ENCODE measurements around the gene C17orf107. TPM values are rescaled to one million over a fixed set of nuclear protein-coding genes. Genes with fewer than 3 reads are reported as not detected.

The C17orf107 gene
- total RNA-seq, 1 experiment from 2014 or later = 2.7 TPM

DNA sequence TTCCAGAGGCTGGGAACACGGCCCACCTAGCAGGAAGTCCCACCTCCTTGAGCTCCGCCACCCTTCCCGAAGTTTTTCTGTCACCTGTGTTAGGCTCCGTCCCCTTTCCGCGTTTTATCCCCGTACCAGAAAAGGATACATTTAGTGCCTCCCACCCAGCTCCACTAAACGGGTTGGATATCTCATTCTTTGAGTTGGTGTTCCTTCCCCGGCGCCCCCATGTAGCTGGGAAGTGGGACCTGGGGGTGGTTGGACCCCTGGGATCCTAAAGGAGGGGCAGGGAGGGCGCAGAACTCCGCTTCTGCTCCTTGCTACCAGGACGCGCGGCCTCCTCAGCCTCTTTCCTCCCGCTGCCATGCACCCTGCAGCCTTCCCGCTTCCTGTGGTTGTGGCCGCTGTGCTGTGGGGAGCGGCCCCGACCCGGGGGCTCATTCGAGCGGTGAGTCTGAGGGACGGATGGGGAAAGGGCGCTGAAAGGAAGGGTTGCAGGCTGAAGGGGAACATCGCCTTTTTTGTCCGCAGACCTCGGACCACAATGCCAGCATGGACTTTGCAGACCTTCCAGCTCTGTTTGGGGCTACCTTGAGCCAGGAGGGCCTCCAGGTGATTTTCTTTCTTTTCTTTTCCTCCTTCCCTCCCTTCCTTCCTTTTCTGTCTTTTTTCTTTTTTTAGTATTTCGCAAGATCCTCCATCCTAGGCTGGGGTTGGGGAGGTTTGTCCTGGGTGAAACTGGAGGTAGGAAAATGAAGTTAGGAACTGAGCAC is 41.4 kb downstream of the C17orf107 start:
- peak overlapping the region; percentile 94 for H3K27ac ChIP-seq (ENCODE audit: low read depth, low read length, poor library complexity, severe bottlenecking)
- ChIA-PET POLR2A (ENCODE audit: low non-redundant PET) (interaction anchor here (0.5 to 0.6 kb wide), 2 partner anchors 95 to 439 kb away, joined by 4 to 7 read pairs; partner anchors contain the start of gene SLC52A1), CTCF (interaction anchor here (0.5 kb wide), 1 partner anchor 8 kb away, joined by 4 read pairs; the partner anchor contains the start of gene PFN1)
- TSS peak; percentile 79 for BruUV-seq (replicated peaks)
- intact Hi-C loops (cut with micrococcal nuclease; ENCODE audit: unreplicated experiment) = no loop called here
- H3K4me1 ChIP-seq (ENCODE audit: insufficient read depth, low read length, poor library complexity, severe bottlenecking) = peaks cover 30% of the 10 kb centered on the region
- TF ChIP-seq, protein P1, sequence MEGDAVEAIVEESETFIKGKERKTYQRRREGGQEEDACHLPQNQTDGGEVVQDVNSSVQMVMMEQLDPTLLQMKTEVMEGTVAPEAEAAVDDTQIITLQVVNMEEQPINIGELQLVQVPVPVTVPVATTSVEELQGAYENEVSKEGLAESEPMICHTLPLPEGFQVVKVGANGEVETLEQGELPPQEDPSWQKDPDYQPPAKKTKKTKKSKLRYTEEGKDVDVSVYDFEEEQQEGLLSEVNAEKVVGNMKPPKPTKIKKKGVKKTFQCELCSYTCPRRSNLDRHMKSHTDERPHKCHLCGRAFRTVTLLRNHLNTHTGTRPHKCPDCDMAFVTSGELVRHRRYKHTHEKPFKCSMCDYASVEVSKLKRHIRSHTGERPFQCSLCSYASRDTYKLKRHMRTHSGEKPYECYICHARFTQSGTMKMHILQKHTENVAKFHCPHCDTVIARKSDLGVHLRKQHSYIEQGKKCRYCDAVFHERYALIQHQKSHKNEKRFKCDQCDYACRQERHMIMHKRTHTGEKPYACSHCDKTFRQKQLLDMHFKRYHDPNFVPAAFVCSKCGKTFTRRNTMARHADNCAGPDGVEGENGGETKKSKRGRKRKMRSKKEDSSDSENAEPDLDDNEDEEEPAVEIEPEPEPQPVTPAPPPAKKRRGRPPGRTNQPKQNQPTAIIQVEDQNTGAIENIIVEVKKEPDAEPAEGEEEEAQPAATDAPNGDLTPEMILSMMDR (conservative IDR thresholded peaks at IDR 0.05; ENCODE audit: low read depth, low read length) = no peak
- TF ChIP-seq EZH2 (IDR thresholded peaks at IDR 0.05; ENCODE audit: borderline replicate concordance, low read depth, low read length, poor library complexity, severe bottlenecking) = no peak
- DNase-seq (ENCODE audit: low spot score) = no peak
- no peaks in the 10 kb centered on the region for H3K27me3 ChIP-seq (replicated peaks; ENCODE audit: insufficient read depth, low read depth, low read length, poor library complexity)
- H3K9me3 ChIP-seq (ENCODE audit: low read depth, low read length, poor library complexity, severe bottlenecking) = no peaks in the 10 kb centered on the region
- peak overlapping the region; percentile 75 for H3K4me3 ChIP-seq (ENCODE audit: low read depth, low read length, poor library complexity, severe bottlenecking)
- H3K36me3 ChIP-seq (ENCODE audit: insufficient read depth, low read length, poor library complexity, severe bottlenecking) = peaks cover 47% of the 10 kb centered on the region

GRCh38 chr17:4941319-4941610 is 41.9 kb downstream of the C17orf107 start:
- H3K36me3 ChIP-seq (ENCODE audit: insufficient read depth, low read length, poor library complexity, severe bottlenecking) = peaks cover 52% of the 10 kb centered on the region
- CTCF ChIA-PET = no interaction called here

DNA sequence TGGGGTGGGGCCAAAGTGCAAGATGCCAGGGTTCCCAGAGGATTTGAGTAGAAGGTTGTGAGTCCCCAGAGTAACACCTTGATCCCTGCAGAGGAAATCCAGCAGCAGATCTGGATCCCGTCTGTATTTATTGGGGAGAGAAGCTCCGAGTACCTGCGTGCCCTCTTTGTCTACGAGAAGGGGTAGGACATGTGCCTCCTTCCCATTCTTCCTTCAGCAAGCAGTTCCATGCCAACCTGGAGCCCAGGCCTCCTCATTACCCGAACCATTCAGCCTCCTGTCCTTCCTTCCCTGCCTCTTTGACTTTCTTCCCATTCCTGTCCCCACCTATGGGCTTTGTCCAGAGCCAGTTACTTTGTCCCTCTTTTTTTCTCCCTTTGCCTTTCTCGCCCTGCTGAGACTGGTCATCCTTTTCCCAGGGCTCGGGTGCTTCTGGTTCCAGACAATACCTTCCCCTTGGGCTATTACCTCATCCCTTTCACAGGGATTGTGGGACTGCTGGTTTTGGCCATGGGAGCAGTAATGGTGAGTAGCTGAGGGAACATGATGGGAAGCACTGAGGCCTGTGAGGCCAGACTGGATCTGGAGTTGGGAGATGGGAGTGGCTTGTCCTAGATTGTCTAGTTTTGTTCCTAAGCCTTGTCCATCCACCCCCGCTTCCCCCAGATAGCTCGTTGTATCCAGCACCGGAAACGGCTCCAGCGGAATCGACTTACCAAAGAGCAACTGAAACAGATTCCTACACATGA is 43.6 kb downstream of the C17orf107 start:
- Histone ChIP-seq H3K9me3 (ENCODE audit: low read depth, low read length, poor library complexity, severe bottlenecking) (no peaks in the 10 kb centered on the region), H3K36me3 (ENCODE audit: insufficient read depth, low read length, poor library complexity, severe bottlenecking) (peaks cover 48% of the 10 kb centered on the region), H3K4me1 (ENCODE audit: insufficient read depth, low read length, poor library complexity, severe bottlenecking) (peaks cover 41% of the 10 kb centered on the region), H3K27me3 (replicated peaks; ENCODE audit: insufficient read depth, low read depth, low read length, poor library complexity) (no peaks in the 10 kb centered on the region), H3K4me3 (ENCODE audit: low read depth, low read length, poor library complexity, severe bottlenecking) (no peak overlapping the region), H3K27ac (ENCODE audit: low read depth, low read length, poor library complexity, severe bottlenecking) (peak overlapping the region; percentile 99)
- TF ChIP-seq, protein P1 (conservative IDR thresholded peaks at IDR 0.05; ENCODE audit: low read depth, low read length) = no peak
- CTCF ChIA-PET = no interaction called here
- intact Hi-C loops (cut with micrococcal nuclease; ENCODE audit: unreplicated experiment) = no loop called here
- no TSS peak for BruUV-seq (replicated peaks)
- POLR2A ChIA-PET (ENCODE audit: low non-redundant PET) = no interaction called here
- DNase-seq (ENCODE audit: low spot score) = no peak

More at GRCh38 chr17:4941319-4941610, 41.9 kb downstream of the C17orf107 start:
- POLR2A ChIA-PET (ENCODE audit: low non-redundant PET) = no interaction called here
- peak overlapping the region; percentile 75 for H3K4me3 ChIP-seq (ENCODE audit: low read depth, low read length, poor library complexity, severe bottlenecking)
- H3K27ac ChIP-seq (ENCODE audit: low read depth, low read length, poor library complexity, severe bottlenecking) = peak overlapping the region; percentile 94
- intact Hi-C loops (cut with micrococcal nuclease; ENCODE audit: unreplicated experiment) = no loop called here
- TF ChIP-seq, protein P1 (conservative IDR thresholded peaks at IDR 0.05; ENCODE audit: low read depth, low read length) = no peak
- no peak for TF ChIP-seq EZH2 (IDR thresholded peaks at IDR 0.05; ENCODE audit: borderline replicate concordance, low read depth, low read length, poor library complexity, severe bottlenecking)
- peaks cover 36% of the 10 kb centered on the region for H3K4me1 ChIP-seq (ENCODE audit: insufficient read depth, low read length, poor library complexity, severe bottlenecking)
- H3K9me3 ChIP-seq (ENCODE audit: low read depth, low read length, poor library complexity, severe bottlenecking) = no peaks in the 10 kb centered on the region
- H3K27me3 ChIP-seq (replicated peaks; ENCODE audit: insufficient read depth, low read depth, low read length, poor library complexity) = no peaks in the 10 kb centered on the region
- no peak for DNase-seq (ENCODE audit: low spot score)
- no TSS peak for BruUV-seq (replicated peaks)
